Uterus (tissue), 2 donors: Measurements from ENCODE around the gene GNG12.

ENCODE experiments used
- CTCF ChIP-seq, 4 experiments: fragments of 200-600 bp in 2 of 4; fragments of 450-650 bp in 2 of 4; sonication (generic) in 2 of 4; IDR thresholded peaks; one replicate each; pipeline ENCODE4 v1.5.1; 2016 to 2019; ENCODE audit warnings: antibody characterized with exemption in 4 of 4, mild to moderate bottlenecking in 2 of 4, moderate library complexity in 1 of 4
- POLR2A ChIP-seq, 2 donors: fragments of 450-650 bp; IDR thresholded peaks; one replicate each; pipeline ENCODE4 v1.6.1; 2016; ENCODE audit warnings: antibody characterized with exemption in 2 of 2, mild to moderate bottlenecking in 1 of 2, moderate library complexity in 1 of 2

DNA sequence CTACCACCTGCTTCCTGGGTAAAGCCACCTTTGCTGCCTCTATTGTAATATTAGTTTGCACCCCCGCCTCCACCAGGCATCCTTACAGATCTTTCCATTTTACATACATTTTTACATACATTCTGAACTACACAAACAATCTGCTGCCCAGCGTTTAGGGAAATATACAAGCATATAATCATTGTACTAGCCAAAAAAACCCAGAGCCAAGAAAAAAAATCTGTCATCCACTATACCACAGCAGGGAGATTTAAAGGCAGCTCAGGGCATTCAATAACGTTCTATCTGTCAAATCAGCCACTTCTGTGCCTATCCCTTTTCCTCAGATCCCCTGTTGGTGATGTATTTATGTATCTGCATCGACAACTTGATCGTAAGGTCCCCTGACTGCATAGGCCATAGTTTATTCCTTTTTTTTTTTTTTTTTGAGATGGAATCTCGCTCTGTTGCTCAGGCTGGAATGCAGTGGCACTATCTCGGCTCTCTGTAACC is 43.0 kb downstream of the GNG12 start:
- no peak for TF ChIP-seq CTCF (IDR thresholded peaks at IDR 0.05)
- no peak for TF ChIP-seq POLR2A (IDR thresholded peaks at IDR 0.05)
